ENCODE data around the gene SEMA7A. TPM values are rescaled to one million over a fixed set of nuclear protein-coding genes. Genes with fewer than 3 reads are reported as not detected.
A peak's percentile ranks its signal among the peaks of the same experiment; 100 is the strongest.

Gene SEMA7A
- total RNA-seq, 1 experiment from 2014 or later, result 48.3 TPM

DNA sequence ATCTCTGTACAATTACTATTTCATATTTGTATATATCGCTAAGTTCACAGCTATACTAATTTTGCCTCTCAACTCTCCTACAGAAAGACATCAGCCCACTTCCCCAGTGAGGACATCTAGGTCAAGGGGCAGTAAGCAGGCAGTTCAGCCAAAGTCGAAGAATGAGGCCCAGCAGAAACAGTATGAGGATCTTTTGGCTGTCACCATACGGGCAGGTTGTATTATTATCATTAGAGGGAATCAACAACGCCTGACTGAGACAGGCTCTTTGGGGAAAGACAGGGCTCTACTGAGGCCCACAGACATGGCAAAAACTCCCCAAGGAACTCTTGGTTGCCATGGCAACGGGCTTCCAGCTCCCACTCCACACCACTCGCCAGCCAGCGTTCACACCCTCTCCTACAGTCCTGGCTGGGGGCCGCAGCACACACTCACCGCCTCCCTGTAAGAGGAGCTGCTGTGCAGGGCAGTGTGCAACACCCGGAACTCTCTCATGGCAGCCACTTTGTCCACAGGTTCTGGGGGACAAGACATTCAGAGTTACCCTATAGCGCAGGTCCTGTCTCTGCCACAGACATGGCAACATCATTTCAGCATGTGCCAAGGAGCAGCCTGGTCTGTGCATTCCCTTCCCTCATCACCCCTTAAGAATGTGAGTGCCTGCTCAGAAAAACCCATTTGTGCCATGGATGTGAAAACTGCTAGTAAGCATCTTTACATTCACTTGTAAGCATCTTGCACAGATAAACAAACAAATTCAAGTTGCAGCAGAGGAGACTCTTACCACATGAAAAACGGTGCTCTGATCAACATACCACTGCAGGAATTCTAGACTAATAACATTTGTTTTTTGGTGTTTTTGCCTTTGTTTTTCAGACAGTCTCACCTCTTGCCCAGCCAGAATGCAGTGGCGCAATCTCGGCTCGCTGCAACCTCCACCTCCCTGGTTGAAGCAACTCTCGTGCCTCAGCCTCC lies 18.4 kb upstream of the SEMA7A start:
- no peak for DNase-seq (ENCODE audit: low read depth)

DNA sequence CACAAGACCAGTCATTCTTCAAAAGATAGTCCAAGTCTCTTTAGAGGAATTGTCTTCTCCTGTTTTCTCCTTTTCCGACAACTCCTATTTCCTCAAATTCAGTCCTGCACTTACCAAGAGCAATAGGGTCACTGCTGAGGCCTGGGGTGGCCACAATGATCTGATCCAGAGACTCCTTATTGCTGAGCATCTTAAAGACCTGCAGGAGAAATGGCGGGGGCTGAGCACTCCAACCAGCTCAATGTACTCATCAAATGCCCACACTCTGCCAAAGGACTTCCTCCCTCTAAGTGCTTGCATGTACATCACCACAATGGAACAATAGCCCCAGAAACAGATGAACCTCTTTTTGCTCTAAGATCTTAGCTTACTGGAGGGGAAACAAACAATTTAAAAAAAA lies 17.6 kb upstream of the SEMA7A start:
- DNase-seq (ENCODE audit: low read depth), result no peak

DNA sequence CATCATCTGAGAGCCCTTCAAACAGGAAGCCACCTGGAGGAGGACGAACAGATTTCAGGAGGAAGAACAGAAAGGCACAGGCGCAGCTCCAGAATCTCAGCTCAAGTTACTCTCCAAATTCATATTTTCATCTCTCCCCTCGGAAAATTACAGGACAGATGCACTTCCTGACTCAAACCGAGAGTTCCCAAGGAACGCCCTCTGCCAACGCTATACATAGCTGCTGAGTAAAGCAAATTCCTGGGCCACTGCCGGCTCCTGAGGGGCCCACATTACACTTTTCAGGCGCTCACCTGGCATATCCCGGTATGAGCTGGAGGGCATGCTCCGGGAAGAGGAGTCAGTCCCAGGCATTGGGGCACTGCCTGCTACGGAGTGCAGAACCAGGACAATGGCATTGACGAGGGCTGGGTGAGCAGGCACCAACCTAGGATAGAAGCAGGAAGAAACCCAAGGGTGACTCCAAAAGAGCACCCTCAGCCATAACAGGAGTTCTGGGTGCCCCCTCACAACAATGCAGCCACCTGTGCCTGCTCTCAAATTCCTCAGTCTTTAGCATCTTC lies 16.0 kb upstream of the SEMA7A start:
- no peak for DNase-seq (ENCODE audit: low read depth)

DNA sequence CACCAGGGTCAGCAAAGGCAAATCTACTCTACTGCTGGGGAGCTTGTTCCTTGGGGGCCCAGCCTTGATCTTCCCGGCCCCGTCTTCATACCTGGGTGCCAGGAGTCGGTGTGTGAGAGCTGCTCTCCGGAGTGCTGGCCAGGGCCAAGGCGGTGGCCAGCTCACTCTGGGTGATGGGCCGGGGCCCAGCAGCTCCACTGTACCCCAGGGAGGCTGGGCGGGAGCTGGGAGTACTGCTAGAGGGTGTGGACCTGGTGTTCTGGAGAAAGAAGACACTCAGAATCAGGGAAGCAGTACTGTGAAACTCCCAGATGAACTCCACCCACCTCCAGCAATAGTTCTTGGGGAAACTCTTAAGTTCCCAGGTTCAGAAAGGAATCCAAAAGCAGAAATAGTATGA lies 15.3 kb upstream of the SEMA7A start:
- no peak for DNase-seq (ENCODE audit: low read depth)

DNA sequence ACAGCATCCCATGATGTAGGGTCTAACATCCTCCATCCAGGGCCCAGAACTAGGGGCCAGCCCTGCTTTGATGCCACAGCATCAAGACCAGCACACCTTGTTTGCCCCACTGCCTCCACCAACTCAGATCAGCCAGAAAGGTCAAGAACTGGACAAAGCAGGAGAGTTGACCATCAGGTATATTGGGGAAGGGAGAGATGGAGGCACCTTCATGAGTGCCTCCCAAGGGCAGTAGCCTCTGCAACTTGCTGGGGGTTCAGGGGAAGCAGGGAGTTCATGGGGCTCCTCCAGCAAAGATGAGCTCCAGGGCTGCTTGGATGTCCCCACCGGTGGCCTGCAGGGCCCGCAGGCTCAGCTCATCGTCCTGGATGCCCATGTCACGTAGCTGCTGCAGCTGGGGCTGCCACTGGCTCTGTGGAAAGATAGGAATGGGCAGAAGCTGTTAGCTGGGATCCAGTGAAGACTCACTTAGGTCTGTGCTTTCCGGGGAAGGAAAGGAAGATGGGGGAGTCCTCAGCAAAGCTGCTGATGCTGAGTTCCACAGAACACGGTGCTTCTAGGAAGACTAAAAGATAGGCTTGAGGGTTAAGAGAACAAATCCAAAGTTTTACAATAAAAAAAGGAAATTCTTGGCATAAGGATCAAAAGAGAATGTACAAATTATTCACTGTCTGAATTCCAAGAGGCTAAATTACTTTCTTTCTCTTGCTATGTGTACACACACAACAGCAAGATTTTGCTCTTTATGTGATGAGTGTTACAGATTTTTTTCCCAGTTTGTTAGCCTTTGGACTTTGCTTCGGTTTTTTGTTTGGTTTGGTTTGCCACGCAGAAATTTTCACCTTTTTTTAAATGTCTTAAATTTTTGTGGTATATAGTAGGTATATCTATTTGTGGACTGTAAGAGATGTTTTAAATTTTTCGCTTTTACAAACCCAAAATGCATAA lies 12.3 kb upstream of the SEMA7A start:
- DNase-seq (ENCODE audit: low read depth), result no peak

DNA sequence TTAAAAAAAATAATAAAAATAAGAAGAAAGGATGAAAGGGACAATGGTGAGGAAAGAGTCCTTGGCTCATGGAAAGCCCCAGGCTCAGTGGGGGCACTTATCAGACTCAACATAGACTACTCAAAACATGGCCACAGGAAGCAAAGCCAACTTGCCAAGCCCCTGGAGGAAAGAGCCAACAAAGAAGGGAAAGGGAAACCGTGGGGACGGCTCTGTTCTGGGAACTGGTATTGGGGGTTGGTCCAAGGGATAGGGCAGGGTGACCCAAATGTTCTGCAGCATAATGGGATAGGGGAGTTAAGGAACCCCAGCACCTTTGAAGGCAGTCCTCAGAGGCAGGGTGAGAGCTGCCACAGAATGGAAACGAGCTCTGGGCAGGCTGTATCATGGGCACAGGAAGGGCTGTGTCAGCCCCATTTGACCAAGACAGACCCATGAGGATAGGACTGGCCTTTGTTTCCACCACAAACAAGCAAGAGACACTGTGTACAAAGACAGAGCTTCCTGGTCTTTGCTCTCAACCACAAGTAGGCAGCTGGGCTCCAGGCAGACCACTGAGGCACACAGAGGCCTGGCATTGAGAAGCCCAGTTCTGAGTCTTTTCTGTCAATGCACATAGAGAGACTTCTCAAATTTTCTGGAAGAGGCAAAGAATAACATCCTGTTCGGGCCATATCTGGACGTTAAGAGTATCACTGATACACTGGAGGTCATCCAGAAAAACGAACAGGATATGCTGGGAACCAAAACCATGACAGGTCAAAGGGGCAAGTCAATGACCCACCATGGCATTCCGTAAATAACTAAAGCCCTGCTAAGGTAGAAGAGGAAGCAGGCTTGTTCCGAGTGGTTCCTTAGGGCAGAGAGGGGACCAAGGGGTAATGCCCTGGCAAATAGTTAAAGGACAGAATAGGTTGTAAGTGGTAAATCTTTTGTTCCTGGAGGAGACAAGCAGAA lies 10.6 kb upstream of the SEMA7A start:
- DNase-seq (ENCODE audit: low read depth), result no peak

DNA sequence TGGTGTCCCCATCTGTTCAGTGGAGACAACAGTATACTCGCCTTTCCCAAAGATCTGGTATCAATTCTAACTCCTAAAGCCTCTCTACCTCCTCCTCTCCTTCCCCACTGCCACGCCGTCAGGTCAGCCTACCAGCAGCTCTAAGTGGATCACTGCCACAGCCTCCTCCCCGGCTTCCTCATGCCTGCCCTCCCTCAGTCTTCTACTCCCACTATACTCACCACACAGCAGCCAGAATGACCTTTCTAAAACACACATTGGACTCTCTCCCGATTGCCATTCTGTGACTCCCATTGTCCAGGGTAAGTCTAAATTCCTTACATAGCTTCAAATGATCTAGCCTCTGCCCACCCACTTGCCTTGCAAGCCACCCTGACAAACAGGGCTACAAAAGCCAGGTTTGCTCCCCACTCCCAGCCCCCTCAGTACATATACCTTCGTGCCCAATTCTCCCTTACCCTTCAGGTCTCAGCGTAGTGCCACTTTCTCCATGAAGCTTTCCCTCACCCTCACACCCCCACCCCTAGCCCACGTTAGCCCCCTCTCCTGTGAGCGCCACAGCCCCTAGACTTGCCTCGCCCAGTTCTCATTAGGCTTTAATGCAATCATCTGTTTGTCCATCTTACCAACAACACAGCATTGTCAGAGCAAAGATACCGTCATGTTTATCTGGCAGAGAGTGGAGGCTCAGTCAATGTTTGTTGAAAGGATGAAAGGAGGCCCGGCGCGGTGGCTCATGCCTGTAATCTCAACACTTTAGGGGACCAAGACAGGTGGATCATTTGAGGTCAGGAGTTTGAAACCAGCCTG lies 9.5 kb upstream of the SEMA7A start:
- DNase-seq (ENCODE audit: low read depth), result no peak

DNA sequence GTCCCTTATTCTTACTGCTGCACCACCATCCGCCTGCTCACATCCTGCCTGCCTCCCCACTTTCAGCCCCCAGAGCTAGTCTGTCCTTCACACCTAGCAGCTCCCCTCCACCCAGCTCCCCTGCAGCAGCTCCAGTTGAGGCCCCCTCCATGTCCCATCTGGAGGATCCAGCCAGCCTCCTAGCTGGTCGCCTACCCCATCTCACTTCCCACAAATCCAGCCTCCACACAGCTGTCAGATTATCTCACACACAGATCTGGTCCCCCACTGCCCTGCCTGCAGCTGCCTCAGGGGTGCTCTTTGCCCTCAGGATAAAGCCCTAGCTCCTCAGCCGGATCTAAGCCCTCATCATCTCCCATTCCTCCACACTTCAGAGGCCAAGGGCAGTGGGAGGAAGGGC lies 8.8 kb upstream of the SEMA7A start:
- DNase-seq (ENCODE audit: low read depth), result no peak

DNA sequence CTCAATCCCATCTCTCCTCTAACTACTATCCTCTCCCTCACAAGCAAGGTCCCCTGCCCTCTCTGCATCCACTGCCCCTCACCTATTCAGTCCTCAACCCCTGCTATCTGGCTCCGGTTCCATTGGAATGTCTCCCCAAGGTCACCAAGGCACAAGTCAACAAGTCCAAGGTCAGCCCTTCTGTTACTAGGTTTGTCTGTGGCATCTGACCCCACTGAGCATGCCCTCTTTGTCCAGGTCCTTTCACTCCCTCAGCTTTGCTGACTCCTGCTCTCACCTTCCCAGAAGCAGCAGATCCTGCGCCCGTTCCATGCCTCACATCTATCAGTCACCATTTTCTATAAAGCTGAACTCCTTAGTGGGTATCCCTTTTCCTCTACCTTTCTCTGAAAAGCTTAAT lies 8.3 kb upstream of the SEMA7A start:
- no peak for DNase-seq (ENCODE audit: low read depth)

DNA sequence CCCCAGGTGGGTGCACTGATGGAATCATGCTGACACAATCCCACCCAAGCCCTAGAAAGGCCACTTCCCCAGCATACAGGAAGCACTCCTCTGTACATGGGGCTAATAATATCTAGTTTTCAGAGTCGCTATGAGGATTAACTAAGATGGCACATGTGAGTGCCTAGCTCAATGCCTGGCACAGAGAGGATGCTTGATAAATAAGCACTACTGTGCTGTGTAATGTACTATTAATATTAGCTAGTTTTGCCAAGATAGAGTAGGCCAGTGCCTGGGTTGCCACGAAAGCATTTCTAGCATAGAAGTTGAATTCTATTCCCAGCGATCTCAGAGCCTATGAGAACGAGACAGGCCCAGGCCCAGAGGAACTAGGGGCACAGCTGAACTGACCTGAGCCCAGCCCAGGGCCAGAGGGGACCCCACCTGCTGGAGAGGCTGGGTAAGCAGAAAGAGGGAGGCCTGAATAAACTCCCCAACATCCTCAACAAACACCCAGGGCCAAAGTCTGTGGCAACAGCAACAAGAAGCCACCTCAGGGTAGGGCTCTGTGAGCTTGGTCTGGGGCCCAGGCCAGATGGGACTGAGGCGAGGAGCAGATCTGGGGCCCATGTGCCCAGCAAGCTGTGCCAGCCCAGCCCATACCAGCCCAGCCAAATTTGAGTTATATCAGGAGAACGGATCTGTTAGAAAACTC lies 7.6 kb upstream of the SEMA7A start:
- no peak for DNase-seq (ENCODE audit: low read depth)

DNA sequence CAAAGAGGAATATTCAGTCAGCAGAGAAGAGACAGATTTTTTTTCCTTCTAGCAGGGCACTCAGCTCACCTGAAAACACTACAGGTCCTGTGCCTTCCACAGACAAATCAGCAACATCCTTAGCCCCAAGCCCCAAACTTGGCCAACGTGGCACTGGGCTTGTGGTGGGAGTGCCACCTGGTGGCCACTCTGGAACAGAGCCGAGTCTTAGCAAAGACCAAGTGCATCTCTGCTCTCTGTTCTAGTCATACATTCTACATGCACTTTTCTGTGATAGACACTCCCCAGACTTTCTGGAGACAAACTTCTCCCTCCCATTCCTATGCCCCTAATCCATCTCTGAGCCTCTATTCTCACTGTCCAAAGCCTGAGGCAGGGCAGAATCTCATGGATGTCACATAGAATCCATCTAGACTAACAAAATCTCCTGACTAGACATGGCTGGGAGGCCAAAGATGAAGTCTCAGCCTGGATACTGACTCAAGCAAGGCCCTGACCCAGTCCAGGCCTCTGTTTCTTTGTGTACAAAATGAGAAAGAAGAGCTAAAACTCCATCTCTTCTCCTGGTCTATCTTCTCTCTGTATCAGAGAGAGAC lies 5.1 kb upstream of the SEMA7A start:
- DNase-seq (ENCODE audit: low read depth), result peak; percentile 84

DNA sequence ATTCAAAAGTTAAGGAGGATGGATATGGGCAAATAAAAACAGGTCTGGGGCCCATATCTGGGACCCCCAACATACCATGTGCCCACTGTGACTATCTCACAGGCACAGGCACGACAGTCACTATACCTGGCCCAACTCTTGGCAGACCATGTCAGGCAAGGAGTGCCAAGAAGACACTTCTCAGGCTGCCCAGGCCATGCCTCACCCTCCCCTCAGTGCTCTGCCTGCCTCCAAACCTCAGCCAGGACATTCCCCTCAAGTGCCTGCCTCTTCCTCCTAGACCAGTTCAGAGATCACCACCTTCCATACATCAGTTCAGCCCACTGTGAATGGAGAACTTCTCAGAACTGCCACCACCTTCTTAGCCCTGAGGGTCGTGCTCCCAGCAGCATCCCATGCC lies 4.4 kb upstream of the SEMA7A start:
- DNase-seq (ENCODE audit: low read depth), result no peak

DNA sequence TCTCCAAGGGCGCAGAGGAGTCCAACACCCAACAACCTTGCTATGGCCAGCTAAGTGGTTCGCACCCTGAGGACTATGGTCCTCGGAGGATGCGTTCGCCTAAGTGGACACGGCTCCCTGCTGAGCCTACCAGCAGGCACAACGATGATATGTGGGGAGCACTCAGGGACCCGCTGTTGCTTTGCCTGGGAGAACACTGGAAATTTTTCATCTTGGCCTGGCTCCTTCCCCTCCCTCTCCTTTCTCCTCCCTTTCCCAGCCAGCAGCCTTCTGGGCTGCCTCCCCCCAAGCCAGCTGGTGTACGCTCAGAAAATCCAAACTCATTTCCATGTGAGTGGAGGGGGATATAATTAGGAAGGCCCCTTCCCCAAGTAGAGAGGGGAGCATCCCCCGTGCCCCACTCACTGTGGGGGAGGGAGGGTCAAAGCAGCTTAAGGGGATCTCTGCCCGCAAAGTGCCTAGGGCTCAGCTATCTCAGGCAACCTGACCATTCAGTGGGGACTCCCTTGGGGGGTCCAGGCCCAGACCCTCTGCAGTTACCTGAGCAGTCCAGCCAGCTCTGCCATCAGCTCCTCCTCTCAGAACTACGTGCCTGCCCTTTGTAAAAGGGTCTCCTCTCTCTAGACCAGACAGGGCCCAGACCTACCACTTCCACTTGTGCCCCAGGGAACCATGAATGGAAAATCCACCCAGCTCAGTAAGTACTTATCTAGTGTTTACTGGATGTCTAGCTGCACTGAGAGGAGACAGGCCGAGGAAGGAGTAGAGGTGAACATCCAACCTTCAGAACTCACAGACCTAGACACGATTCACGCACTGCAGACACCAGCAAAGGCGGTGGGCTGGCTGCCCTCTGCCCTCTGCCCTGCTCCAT lies 742 bp upstream of the SEMA7A start:
- no peak for DNase-seq (ENCODE audit: low read depth)

DNA sequence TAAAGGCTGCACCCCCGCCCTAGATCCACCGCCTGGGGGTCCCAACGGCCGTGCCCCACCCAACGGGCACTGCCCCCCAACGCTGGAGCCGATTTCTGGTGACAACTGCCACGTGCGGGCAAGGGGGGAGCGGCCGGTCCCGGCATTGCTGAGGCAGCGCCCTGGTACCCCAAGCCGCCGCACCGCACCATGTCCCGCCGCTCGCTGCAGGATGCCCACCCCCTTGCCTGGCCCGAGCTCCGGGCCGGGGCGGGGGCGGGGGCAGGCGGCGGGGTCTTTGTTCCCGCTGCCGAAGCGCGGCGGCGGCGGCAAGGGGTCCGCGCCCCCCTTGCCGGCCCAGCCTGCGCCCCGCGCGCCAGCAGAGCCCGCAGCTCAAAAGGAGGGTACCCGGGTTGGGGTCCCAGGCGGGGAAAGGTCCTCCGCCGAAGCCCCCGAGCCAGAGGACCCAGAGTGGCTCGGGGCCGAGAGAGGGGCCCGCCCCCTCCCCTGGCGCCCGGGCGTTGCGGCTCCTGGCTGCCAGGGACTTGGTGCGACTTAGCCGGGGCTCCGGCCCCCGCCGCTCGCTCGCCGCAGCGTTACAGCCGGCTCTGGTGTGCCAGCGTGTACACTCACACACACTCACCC lies 678 bp downstream of the SEMA7A start:
- no peak for DNase-seq (ENCODE audit: low read depth)

DNA sequence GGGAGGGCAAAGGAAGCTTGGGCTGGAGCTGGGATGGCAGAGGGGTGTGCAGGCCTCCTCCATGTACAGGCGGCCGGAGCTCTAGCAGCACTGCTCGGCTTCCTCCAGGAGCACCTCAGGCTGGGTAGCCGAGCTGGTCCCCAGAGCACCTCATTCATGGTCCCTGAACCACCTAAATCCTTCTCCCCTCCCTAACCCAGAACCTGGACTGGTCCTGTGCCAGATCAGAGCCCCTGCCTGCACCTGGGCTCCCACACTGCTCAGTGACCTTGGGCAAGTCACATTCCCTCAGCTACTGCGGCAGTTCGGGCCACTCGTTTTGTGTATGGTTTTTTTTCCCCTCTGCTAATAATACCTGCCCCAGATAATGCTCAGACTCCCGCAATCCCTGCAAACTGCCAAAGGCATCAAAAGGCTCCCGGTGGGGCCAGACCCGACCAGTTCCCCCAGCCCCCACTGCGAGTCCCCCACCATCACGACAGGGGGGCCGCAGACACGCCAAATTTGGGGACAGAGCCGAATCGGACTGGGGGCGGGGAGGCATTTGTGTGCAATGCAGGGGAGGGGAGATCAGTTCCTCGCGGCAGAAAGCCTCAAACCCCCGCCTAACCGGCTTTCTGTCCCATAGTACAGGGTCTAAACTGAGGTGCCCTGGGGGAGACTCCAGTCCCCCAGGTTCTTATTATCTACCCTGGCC lies 1.3 kb downstream of the SEMA7A start:
- DNase-seq (ENCODE audit: low read depth), result no peak

DNA sequence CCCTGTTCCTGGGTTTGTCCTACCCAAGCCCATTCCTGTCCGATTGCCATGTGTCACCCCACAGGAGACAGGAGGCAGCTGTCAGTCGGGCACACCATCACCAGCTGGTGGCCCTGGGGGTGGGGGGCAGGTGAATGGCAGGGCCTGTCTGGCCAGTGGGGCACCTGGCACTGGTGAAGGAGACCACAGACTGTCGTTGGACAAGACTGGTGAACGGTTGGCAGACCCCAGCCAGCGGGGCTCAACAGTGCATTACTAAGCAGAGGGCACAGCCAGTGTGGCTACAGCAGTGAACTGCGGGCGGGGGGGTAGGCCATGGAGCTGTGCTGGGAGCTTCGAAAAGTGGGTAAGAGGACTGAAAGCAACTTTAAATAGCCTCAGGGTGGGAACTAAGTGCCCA lies 2.1 kb downstream of the SEMA7A start:
- no peak for DNase-seq (ENCODE audit: low read depth)

DNA sequence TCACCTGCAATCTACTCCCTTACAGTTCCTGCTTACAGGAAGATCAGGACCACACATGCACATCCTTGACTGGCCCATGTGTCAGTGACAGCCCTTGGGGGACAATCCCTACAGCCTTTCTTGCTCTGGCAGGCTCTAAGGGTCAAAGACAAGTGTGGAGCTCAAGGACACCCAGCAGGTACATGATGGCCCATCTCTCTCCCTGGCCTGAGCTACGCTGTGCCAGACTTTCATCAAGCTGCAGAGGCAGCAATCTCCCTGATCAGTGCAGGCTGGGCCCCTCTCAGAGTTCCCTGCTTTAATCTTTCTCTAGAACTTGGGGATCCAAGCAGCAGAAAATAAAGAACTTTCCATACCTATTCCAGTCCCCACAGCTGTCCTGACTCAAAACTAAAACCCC lies 2.6 kb downstream of the SEMA7A start:
- no peak for DNase-seq (ENCODE audit: low read depth)

Measured in Daoy (cell line).